Measurements from ENCODE around the gene ATP1B3.

DNA sequence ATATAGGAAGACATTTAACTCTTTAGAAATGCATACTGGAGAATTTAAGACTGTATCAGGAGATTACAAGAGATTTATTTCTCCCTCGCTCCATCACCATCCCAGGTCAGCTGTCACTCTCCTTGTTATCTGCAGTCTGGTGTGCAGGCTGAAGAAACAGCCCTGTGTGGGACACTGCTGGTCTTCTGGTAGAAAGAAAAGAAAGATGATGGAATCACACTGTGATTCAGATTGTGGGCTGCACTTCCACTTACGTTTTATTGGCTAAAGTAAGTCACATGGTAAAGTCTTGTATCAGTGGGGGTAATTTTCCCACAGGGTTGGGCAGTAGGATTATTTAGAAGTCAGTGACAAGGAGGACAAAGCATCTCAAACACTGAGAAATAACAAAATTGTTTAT lies 18.1 kb upstream of the ATP1B3 start:
- TF ChIP-seq EZH2 (IDR thresholded peaks at IDR 0.05; ENCODE audit: borderline replicate concordance, low read depth, low read length, poor library complexity, severe bottlenecking) (no peak), CTCF (conservative IDR thresholded peaks at IDR 0.05; ENCODE audit: low read depth, low read length) (no peak)
